Left ventricle myocardium superior (tissue), 1 donor: Measurements from ENCODE around the gene CDC42EP3. TPM values are rescaled to one million over a fixed set of nuclear protein-coding genes. Genes with fewer than 3 reads are reported as not detected.

Experiments used
- ATAC-seq: fragments of 200-7000 bp; cut with Tn5 transposase; one replicate; pipeline ENCODE4 v1.9.1; 2020; ENCODE audit warnings: mild to moderate bottlenecking, moderate library complexity
- DNase-seq: peaks from one replicate; pipeline ENCODE4 v3.0.0-alpha.2; 2020
- intact Hi-C: fragments of 100-400 bp; cut with micrococcal nuclease; formaldehyde crosslinking; loops from one replicate; pipeline ENCODE4 v1.11.0; 2022
- total RNA-seq: library from RNA; stranded (reverse); fragmentation: NEBNext Ultra II Directional; extraction: Animal tissue kit (Norgen Biotek cat#: 25700); gene quantifications from one replicate; pipeline ENCODE4 v1.2.1, GENCODE V29; 2021
- donor health status: DM: no; HTN: yes; CAD: no; lungs with severe emphysema.

Gene CDC42EP3
- total RNA-seq, 1 donor from 2014 or later, result 89.5 TPM

DNA sequence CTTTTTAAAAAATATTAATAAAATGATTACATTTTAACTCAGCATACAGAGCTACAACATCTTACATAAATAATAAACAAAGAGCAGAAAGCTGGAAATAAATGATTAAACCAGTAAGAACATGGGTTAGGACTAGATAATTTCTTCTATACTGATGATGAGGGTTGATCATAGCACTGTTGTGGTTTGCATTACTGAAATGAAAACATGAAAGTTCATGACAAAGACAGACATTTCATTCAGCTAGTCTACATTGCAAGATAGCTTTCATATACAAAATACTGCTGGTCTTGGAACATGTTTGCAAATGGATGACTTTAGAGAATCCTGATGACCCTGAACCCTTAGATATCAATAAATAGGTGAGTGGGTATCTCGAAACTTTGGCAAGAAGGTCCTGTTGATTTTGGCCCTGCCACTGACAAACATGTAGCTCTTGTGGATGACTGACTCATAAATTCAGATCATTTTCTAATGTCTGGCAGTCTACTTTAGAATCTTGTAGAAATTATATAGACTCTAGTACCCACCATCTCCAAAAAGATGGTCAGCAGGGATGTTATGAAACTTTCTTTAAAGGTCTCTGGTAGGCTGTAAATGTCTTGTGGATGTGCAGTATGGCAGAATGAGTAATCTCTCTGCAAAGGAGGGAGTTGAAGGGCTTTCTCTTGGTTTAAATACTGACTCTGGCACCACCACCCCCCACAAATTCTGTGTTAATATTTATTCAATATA lies 15.5 kb upstream of the CDC42EP3 start:
- DNase-seq, result no peak
- intact Hi-C loops, result no loop called here
- ATAC-seq, result no peak

DNA sequence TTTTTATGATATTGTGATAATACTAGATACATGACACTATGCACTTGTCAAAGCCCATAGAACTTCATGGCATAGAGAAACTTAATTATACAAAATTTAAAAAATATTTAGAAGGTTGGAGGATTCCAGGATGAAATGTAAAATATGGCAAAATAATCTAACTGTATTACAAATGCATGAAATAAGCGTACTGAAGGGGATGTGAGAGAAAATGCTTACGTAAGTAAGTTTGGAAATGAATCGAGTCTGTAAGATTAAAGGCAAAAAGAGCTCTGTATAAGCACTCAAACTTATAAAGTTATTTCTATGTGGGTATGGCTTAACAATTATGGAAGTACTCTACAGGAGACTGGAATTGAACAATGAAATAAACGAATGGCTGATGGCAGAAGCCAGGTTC lies 13.4 kb upstream of the CDC42EP3 start:
- intact Hi-C loops, result no loop called here
- no peak for ATAC-seq
- DNase-seq, result no peak

DNA sequence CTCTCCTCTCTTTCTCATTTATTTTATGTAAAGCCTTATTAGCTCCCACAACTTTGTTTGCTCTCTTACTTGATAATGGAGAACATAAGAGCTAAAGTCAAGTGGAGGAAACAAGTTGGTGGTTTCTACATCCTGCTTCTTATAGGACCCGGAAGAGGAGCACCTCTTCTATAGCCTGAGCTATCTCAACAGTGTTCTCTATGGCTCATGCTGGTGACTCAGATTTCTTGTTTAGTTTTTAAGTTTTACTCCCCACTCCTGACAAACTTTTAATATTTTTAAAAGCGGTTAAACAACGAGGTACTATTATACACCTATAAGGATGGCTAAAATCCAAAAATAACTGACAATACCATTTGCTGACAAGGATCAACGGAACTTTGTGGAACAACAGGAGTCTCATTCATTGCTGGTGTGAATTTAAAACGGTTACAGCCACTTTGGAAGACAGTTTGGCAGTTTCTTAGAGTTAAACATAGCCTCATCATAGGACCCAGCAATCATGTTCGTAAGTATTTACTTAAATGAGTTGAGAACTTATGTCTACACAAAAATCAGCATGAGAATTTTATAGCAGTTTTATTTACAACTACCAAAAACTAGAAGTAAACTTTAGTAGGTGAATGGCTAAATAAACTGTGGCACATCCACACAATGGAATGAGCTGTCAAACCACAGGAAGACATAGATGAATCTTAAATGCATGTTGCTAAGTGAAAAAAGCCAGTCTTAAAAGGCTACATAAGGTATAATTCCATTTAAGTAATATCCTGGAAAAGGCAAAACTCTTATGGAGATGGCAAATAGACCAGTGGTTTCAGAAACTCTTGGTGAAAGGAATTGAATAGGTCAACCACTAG lies 12.7 kb upstream of the CDC42EP3 start:
- intact Hi-C loops, result no loop called here
- no peak for ATAC-seq
- no peak for DNase-seq

DNA sequence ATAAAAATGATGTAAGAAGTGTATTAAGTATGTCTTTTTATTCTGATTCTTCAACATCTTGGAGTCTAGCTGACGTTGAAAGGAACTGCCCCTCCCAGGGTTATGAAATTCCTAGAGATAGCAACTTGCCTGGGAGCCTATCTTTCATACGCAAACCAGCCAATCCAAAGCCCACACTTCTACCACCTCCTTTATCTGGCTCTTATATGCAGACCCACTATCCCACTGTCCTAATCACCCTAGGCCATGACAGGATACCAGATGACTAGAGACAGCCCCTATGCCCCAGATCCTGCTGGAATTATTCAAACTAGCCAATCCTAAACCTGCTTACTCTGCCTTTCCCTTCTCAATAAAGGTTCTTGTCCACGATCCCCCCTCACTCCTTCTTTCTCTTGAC lies 11.8 kb upstream of the CDC42EP3 start:
- DNase-seq (no peak), ATAC-seq (no peak)
- intact Hi-C loops, result no loop called here

DNA sequence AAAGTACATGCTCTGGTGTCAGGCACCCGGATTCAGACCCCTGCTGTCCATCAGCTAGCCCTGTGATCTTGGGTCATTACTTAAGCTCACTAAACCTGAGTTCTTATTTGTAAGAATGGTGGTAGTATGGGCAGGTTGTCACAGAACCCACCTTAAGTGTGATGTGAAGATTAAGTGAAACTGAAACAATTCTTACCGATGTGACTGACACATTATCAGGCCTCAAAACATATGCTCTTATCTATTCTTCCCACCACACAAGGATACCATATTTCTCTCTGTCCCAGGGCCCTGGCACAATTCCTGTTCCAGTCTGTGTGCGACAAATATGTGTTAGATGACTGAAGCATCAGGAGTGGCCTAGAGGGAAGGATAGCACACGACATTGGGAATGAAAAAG lies 11.0 kb upstream of the CDC42EP3 start:
- intact Hi-C loops, result no loop called here
- ATAC-seq (no peak), DNase-seq (no peak)

DNA sequence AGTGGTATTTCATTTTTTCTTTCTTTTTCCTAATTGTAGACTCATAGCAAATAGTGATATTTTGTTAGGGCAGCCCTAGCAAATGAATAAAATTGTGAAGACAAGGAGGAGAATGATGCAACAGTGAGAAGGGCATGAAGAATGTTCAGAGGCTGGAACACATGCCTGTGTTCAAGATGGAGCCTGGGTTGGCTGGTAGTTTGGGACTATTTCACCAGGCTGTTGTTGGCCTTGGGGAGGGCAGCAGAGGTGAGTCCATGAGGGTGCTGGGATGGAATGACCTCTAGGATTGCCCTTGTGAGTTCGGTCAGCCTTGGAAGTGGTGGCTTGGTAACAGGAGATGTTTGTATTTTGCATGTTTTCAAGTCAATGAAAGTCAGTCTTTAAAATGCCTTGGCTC lies 10.1 kb upstream of the CDC42EP3 start:
- ATAC-seq, result no peak
- intact Hi-C loops, result no loop called here
- DNase-seq, result no peak

DNA sequence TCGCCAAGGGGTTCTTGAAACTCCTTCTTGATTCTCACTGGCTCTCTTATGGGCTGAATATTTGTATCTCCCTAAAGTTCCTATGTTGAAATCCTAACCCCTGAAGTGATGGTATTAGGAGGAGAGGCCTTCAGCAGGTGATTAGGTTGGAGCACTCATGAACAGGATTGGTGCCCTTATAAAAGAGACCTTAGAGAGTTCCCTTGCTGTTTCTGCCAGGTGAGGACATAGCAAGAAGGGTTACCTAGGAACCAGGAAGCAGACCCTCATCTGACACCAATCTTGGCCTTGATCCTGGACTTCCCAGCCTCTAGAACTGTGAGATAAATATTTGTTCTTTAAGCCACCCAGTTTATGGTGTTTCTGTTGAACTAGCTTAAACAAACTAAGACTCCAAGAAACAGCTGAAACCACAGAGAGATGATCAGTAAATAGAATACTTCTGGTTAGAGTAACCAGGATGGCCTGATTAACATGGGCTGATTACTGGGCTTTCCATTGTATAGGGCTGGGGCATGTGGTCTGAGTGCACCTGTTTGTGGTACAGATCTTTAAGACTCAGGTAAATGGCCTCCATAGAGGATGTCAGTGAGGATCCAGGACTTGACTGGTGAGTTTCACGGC lies 7.7 kb upstream of the CDC42EP3 start:
- ATAC-seq (no peak), DNase-seq (no peak)
- intact Hi-C loops, result no loop called here

DNA sequence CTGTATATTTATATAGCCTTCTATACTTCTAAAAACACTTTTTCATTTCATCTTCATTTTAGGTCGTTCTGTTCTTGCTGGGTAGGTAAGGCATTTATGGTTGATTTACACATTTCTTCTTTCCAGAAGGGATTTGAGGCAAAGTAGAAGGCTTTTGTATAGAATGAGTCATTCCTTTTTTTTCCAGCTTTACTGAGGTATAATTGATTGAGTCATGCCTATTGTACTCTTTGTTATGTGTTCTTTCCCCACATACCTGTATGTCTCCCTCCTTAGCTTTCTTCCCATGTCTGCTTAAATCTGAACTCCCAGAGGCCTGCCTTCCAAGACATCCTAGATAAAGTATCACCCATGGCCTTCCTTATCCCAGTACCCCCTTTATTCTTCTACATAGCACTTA lies 4.8 kb upstream of the CDC42EP3 start:
- no peak for DNase-seq
- no peak for ATAC-seq
- intact Hi-C loops, result no loop called here

DNA sequence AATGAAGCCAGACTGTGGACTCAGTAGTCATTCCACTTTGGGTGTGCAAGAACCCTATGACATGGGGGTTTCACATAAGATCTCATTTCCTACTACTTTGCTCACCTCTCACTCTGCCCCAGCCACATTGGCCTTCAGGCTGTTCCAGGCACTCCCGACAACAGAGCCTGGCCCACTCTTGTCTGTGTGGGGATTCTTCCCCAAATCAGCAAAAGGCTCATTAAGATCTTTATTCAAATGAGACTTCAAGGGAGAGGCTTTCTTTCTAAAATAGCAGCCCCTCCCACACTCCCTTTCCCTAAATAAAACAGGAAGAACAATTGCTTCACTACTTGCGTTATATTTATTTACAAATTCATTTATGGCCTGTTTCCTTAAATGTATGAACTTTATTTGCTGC lies 3.5 kb upstream of the CDC42EP3 start:
- ATAC-seq (no peak), DNase-seq (no peak)
- intact Hi-C loops, result no loop called here

DNA sequence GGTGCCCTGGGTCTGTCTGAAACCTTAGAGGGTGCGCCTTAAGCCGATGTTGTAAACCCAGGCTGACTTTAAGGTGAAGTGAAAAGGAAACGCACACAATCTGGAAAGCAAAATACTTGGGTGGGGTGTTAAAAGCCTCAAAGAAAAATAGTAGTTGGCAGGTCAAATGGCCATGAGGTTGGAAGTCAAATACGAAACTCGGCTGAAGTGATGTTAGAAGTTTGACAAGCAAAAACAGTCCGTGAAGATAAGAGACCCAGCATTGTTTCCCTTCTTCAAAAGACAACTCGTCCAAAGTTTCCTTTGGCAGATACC lies 1.4 kb upstream of the CDC42EP3 start:
- ATAC-seq, result no peak
- intact Hi-C loops, result no loop called here
- no peak for DNase-seq

DNA sequence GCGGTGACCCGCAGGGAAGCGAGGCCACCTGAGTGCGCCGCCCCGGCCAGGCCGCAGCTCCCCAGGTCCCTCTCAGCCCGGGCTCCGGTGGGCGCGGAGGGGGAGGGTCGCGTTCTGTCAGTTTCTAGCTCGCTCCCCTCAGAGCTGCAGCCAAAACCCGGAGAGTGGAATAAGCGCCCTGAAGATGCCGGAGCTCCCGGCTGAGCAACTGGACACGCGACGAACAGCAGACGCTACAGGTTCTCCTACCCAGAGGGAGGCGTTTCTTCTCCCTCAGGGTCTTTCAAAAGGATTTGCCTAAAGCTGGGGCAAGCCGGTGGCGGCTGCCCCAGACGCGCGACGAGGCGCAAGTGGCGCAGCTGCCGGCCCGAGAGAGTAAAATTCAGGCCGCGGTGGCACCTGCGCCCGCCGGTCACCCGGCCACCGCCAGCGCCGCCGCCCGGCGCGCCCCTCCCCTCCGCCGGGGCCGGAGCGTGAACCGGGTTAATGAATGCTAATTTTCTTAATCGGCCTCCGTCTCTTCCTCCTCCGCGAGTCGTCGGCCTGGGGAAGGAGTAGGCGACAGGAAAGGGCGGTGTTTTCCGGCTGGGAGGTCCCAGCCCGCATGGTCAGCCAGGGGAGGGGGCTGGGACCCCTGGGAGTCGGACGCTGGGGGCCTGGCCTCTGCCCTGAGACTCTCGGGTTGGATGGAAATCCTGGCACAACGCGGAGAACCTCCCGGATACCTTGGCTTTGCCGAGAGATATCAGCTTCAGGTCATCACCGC lies 845 bp upstream of the CDC42EP3 start:
- ATAC-seq, result peak; percentile 63
- DNase-seq, result peak; percentile 81
- intact Hi-C loops, result no loop called here

DNA sequence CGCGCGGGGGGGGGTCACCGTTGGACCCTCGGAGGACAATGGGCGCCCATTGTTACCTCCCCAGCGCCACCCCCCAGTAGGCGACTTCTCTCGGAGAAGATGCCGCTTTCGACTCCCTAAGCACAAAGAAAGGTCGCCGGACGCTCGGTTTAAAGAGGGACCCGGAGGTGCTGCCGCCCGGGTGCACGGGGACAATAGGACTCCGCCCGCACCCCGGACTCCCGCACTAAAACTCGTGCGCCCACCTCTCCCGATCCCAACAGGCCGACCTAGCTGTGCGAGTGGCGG lies 318 bp upstream of the CDC42EP3 start:
- ATAC-seq, result no peak
- DNase-seq, result no peak
- intact Hi-C loops, result no loop called here

DNA sequence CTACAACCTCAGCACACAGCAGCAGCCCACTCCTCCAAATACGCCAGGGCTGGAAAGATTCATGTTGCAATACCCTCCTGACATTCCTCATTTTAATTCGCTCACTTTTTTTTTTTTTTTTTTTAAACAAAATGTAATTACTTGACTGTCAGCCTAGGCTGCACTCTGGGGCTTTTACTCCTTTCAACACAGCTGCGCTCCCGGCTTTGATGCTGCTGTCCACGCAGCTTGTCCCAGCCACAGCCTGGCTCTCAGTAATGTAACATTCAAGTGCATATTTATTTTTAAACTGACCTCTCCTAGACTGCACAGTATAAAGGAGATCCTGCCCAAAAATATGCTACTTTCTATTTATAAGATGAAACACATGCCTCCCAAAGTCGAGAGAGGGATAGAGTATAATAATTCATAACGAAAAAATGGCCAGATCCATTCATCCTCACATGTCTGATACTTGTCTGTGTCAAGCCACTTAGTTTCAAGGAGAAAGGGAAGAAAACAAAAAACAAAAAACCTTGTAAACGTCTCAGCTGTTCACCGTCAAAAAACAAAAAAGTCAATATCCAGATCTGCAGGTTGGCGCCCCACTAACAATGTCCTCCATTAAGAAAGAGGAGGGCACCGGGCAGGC lies 949 bp downstream of the CDC42EP3 start:
- peak; percentile 53 for ATAC-seq
- DNase-seq, result peak; percentile 50

DNA sequence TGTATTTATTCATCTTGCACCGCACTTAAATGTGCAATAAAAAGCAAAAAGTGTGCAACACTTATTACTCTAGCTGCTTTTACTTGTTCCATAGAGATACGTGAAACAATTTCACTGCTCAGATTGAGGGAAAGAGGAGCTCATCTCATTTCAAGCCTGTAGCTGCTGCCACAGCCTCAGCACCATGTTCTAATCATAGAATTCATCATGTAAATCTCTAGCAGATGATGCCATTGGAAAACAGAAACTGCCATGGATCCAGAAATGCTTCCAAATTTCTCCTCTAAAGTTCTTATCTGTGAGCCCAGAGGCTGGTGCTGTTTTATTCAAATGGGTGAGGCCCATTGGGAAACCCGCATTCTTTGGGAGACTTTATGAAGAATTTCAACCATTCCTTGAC lies 2.0 kb downstream of the CDC42EP3 start:
- intact Hi-C loops, result loop anchor here (10.0 kb wide), 1 partner anchor 165 kb away; no protein-coding TSS in a partner anchor

More for the DNA sequence above, 949 bp downstream of the CDC42EP3 start:
- intact Hi-C loops, result no loop called here

DNA sequence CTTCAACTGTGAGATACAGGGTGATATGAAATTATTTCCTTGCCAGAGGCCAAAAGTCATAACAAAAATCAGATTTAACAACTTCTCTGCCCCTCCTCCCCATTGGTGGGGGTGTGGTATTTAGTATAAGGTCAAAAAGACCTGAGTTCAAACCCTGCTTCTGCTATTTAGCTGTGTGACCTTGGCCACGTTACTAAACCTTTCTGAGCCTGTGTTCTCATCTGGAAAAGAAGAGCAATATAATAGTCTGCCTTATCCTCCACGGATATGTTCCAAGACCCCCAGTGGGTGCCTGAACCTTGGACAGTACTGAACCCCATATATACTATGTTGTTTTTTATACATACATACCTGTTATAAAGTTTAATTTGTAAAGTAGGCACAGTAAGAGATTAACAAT lies 3.7 kb downstream of the CDC42EP3 start:
- intact Hi-C loops, result loop anchor here (10.0 kb wide), 1 partner anchor 167 kb away; no protein-coding TSS in a partner anchor
- ATAC-seq (no peak), DNase-seq (no peak)

More for the DNA sequence above, 2.0 kb downstream of the CDC42EP3 start:
- DNase-seq (no peak), ATAC-seq (no peak)

DNA sequence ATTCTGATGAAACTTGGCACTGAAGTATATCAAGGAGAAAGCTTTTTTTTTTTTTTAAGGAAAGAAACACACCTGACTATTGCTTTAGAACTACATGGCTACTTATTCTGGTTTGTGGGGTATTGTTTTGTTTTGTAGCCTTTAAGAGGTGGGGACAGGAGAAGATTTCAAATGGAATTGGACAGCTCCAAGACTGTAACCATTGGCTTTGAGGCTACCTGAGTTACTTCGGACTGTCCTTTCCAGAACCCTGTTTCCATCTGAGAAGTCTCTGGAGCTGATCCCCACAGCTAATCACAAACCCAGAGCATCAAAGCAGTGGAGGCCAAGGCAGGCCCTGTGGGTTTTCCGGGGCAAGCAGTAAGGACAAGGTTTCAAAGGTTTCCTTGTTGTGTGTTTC lies 4.7 kb downstream of the CDC42EP3 start:
- no peak for DNase-seq
- no peak for ATAC-seq
- intact Hi-C loops, result loop anchor here (10.0 kb wide), 1 partner anchor 168 kb away; no protein-coding TSS in a partner anchor

DNA sequence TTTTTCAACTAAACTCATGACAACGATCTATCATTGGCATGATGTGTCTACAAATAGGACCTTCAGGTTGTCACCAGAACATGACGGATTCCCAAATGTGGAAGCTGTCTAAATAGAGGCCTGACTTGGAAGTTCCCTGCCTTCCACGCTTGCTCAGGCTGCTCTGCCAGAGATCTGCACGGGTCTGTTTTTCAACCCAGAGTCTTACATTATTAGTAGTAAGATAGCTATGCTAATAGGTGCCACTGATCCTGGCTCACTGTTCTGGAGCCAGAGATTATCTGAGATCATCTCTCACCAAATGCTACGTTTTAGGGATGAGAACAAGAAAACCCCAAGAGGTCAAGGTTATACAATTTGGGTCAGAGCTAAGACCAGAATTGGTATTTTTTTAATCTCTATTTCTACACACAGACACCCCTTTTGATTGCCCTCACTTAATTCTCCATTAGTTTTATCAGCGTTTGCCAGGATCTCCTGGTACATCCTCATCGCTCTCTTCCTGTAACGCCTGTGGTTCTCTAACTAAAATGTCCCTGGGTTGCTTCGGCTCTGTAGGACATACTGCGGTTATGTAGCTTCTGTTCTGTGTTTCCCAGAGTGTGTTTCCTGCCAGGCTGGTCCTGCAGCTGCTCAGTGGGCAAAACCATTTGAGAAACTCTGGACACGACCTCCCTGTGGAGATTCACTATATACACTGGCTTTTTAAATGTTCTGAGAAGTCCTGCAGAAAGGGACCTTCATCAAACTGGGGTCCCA lies 5.7 kb downstream of the CDC42EP3 start:
- ATAC-seq (peak; percentile 32), DNase-seq (no peak)
- intact Hi-C loops, result loop anchor here (10.0 kb wide), 1 partner anchor 169 kb away; no protein-coding TSS in a partner anchor

DNA sequence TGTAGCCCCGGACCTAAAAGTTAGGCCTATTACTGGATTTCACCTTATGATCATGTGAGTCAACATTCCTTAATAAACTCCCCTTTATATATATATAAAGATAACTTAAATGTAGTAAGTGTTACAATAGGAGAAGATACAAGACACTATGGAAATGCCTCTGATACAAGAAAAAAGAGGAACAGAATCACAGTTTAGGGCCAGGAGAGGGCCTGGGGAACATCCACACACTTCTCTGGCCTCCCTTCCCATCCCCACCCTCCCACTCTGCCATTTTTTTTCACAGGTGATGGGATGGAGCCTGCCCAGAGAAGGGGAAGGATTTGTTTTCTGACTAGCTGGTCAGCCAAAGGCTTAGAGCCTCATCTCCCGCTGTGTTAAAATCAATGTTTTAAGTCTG lies 6.4 kb downstream of the CDC42EP3 start:
- DNase-seq (no peak), ATAC-seq (no peak)
- intact Hi-C loops, result loop anchor here (10.0 kb wide), 1 partner anchor 170 kb away; no protein-coding TSS in a partner anchor
